C4-2B (cell line): ENCODE measurements around the gene DCST2.

Source experiments
- ZFX ChIP-seq: fragments of 450-650 bp; IDR thresholded peaks from 2 replicates; pipeline ENCODE4 v1.6.1; 2017
- TF ChIP-seq, protein P1 (sequence below): fragments of 450-650 bp; conservative IDR thresholded peaks from 2 replicates; pipeline ENCODE4 v1.5.1; 2017; ENCODE audit warnings: mild to moderate bottlenecking

- TF ChIP-seq, protein P1, sequence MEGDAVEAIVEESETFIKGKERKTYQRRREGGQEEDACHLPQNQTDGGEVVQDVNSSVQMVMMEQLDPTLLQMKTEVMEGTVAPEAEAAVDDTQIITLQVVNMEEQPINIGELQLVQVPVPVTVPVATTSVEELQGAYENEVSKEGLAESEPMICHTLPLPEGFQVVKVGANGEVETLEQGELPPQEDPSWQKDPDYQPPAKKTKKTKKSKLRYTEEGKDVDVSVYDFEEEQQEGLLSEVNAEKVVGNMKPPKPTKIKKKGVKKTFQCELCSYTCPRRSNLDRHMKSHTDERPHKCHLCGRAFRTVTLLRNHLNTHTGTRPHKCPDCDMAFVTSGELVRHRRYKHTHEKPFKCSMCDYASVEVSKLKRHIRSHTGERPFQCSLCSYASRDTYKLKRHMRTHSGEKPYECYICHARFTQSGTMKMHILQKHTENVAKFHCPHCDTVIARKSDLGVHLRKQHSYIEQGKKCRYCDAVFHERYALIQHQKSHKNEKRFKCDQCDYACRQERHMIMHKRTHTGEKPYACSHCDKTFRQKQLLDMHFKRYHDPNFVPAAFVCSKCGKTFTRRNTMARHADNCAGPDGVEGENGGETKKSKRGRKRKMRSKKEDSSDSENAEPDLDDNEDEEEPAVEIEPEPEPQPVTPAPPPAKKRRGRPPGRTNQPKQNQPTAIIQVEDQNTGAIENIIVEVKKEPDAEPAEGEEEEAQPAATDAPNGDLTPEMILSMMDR: no peak
- TF ChIP-seq ZFX: no peak
Measured at GRCh38 chr1:155030899-155031298, 2.7 kb downstream of the DCST2 start.
